ENCODE results near the gene MAP3K21. TPM values are rescaled to one million over a fixed set of nuclear protein-coding genes. Genes with fewer than 3 reads are reported as not detected.
A peak's percentile ranks its signal among the peaks of the same experiment; 100 is the strongest.

The MAP3K21 gene
- total RNA-seq, 3 donors from 2014 or later, result 1.0 to 1.1 (median 1.0) TPM

GRCh38 chr1:233376382-233377110 lies 49.0 kb downstream of the MAP3K21 start:
- H3K4me1 Mint-ChIP-seq (ENCODE audit: low read depth), result no peaks in the 10 kb centered on the region
- no peak overlapping the region for H3K4me3 Mint-ChIP-seq
- H3K9me3 Mint-ChIP-seq, result no peaks in the 10 kb centered on the region
- H3K36me3 Mint-ChIP-seq (ENCODE audit: insufficient read depth), result peaks cover 1% of the 10 kb centered on the region
- H3K27me3 Mint-ChIP-seq (ENCODE audit: low read depth), result no peaks in the 10 kb centered on the region
- no peak for DNase-seq
- ATAC-seq, result no peak

DNA sequence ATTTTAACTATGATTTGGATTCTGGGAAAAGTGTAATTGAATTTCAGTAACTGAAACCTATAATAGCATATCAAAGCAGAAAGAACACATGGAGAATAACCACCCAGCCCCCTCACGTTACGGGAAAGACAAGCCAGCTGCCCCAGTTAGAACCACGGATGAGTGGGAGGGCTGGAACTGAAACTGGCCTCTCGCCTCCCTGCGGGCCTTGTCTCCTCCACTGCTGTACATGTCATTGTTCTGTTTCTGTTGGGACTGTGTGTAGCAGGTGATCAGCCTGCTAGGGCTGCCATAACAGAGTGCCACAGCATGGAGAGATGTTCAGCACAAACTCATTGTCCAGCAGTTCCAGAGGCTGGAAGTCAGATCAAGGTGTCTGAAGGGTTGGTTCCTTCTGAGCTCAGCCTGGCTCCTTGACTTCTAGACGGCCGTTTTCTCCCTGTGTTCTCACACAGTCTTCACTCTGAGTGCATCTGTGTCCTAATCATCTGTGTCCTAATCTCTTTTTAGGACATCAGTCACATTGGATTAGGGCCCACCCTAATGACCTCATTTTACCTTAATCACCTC lies 52.4 kb downstream of the MAP3K21 start:
- H3K27me3 Mint-ChIP-seq (ENCODE audit: low read depth), result no peaks in the 10 kb centered on the region
- no peak overlapping the region for H3K4me3 Mint-ChIP-seq
- DNase-seq (no peak), ATAC-seq (no peak)
- H3K4me1 Mint-ChIP-seq (ENCODE audit: low read depth), result no peaks in the 10 kb centered on the region
- peaks cover 7% of the 10 kb centered on the region for H3K36me3 Mint-ChIP-seq (ENCODE audit: insufficient read depth)
- peaks cover 8% of the 10 kb centered on the region for H3K9me3 Mint-ChIP-seq

- H3K36me3 Mint-ChIP-seq (ENCODE audit: insufficient read depth), result peaks cover 7% of the 10 kb centered on the region
- no peak overlapping the region for H3K4me3 Mint-ChIP-seq
- H3K9me3 Mint-ChIP-seq, result peaks cover 8% of the 10 kb centered on the region
- DNase-seq, result no peak
- no peaks in the 10 kb centered on the region for H3K4me1 Mint-ChIP-seq (ENCODE audit: low read depth)
- no peak for ATAC-seq
- H3K27me3 Mint-ChIP-seq (ENCODE audit: low read depth), result no peaks in the 10 kb centered on the region
Observed at GRCh38 chr1:233381806-233382205, 54.3 kb downstream of the MAP3K21 start.

DNA sequence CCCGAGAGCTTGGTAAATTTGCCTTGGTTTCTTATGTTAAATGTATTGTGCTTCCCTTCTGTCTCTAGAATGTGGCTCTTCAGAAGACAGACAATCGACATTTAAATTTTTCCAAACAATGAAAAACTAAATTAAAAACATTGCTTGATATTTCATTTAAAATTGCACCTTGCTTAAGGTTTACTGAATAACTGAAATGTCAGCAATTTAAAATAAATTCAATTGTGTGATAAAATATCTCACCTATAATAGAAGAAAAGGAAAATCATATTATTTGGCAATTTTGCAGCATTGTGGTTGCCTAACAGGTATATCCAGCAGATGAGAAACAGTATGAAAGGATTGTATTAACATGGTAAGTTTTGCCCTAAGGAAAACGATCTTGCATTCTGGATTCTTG lies 56.5 kb downstream of the MAP3K21 start:
- H3K27me3 Mint-ChIP-seq (ENCODE audit: low read depth), result no peaks in the 10 kb centered on the region

GRCh38 chr1:233386336-233386735 lies 58.8 kb downstream of the MAP3K21 start:
- ATAC-seq, result no peak
- Mint-ChIP-seq H3K4me1 (ENCODE audit: low read depth) (no peaks in the 10 kb centered on the region), H3K36me3 (ENCODE audit: insufficient read depth) (peaks cover 7% of the 10 kb centered on the region)

More for the DNA sequence above, 56.5 kb downstream of the MAP3K21 start:
- Mint-ChIP-seq H3K9me3 (peaks cover 8% of the 10 kb centered on the region), H3K4me3 (no peak overlapping the region), H3K4me1 (ENCODE audit: low read depth) (no peaks in the 10 kb centered on the region), H3K36me3 (ENCODE audit: insufficient read depth) (peaks cover 7% of the 10 kb centered on the region)
- ATAC-seq, result no peak
- DNase-seq, result no peak

DNA sequence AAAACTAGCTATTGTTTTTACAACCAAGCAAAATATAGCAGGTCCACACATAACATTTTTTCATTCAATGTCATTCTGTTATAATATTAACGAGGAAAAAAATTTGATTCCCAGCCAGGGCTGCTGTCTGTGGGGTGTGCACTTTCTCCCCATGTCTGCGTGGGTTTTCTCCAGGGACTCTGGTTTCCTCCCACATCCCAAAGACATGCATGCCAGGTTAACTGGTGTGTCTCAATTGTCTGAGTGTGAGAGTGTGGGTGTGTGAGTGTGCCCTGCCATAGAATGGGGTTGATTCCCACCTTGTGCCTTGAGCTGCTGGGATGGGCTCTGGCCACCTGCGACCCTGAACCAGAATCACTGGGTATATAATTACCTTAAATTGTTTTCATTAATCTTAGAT lies 60.1 kb downstream of the MAP3K21 start:
- ATAC-seq (no peak), DNase-seq (no peak)
- H3K4me3 Mint-ChIP-seq, result no peak overlapping the region
- H3K4me1 Mint-ChIP-seq (ENCODE audit: low read depth), result no peaks in the 10 kb centered on the region
- H3K36me3 Mint-ChIP-seq (ENCODE audit: insufficient read depth), result peaks cover 7% of the 10 kb centered on the region
- peaks cover 8% of the 10 kb centered on the region for H3K9me3 Mint-ChIP-seq
- H3K27me3 Mint-ChIP-seq (ENCODE audit: low read depth), result peaks cover 9% of the 10 kb centered on the region

More at GRCh38 chr1:233386336-233386735, 58.8 kb downstream of the MAP3K21 start:
- H3K4me3 Mint-ChIP-seq, result no peak overlapping the region
- peaks cover 1% of the 10 kb centered on the region for H3K27me3 Mint-ChIP-seq (ENCODE audit: low read depth)
- H3K9me3 Mint-ChIP-seq, result peaks cover 8% of the 10 kb centered on the region
- DNase-seq, result no peak

GRCh38 chr1:233389169-233389568 lies 61.6 kb downstream of the MAP3K21 start:
- H3K9me3 Mint-ChIP-seq, result no peaks in the 10 kb centered on the region
- ATAC-seq, result no peak
- H3K4me1 Mint-ChIP-seq (ENCODE audit: low read depth), result no peaks in the 10 kb centered on the region

DNA sequence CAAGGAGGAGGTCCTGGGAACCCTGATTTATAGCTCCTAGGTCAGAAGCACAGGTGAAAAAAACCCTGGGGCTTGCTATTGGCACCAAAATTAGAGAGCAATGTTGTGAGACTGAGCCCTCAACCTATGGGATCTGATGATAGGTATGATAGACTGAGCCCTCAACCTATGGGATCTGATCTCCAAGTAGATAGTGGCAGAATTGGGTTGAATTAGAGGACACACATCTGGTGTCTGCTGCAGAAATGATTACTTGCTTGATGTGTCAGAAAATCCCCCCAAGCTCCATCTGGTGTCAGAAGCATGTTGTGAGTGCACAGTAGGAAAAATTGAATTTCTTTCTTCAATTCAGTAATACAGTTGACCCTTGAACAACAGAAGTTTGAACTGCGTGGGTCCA lies 62.4 kb downstream of the MAP3K21 start:
- Mint-ChIP-seq H3K27me3 (ENCODE audit: low read depth) (peaks cover 26% of the 10 kb centered on the region), H3K9me3 (no peaks in the 10 kb centered on the region), H3K4me3 (no peak overlapping the region), H3K36me3 (ENCODE audit: insufficient read depth) (no peaks in the 10 kb centered on the region), H3K4me1 (ENCODE audit: low read depth) (no peaks in the 10 kb centered on the region)
- ATAC-seq, result no peak
- DNase-seq, result no peak

More at GRCh38 chr1:233389169-233389568, 61.6 kb downstream of the MAP3K21 start:
- no peaks in the 10 kb centered on the region for H3K36me3 Mint-ChIP-seq (ENCODE audit: insufficient read depth)
- H3K4me3 Mint-ChIP-seq, result no peak overlapping the region
- no peak for DNase-seq
- peaks cover 23% of the 10 kb centered on the region for H3K27me3 Mint-ChIP-seq (ENCODE audit: low read depth)

- ATAC-seq (no peak), DNase-seq (no peak)
- H3K36me3 Mint-ChIP-seq (ENCODE audit: insufficient read depth), result no peaks in the 10 kb centered on the region
- H3K4me1 Mint-ChIP-seq (ENCODE audit: low read depth), result no peaks in the 10 kb centered on the region
- H3K4me3 Mint-ChIP-seq, result no peak overlapping the region
- H3K27me3 Mint-ChIP-seq (ENCODE audit: low read depth), result peaks cover 28% of the 10 kb centered on the region
- no peaks in the 10 kb centered on the region for H3K9me3 Mint-ChIP-seq
Observed at GRCh38 chr1:233390842-233391737, 63.6 kb downstream of the MAP3K21 start.

- H3K4me1 Mint-ChIP-seq (ENCODE audit: low read depth), result no peaks in the 10 kb centered on the region
- no peak overlapping the region for H3K4me3 Mint-ChIP-seq
- no peaks in the 10 kb centered on the region for H3K9me3 Mint-ChIP-seq
- H3K36me3 Mint-ChIP-seq (ENCODE audit: insufficient read depth), result no peaks in the 10 kb centered on the region
- DNase-seq (no peak), ATAC-seq (no peak)
- H3K27me3 Mint-ChIP-seq (ENCODE audit: low read depth), result peaks cover 38% of the 10 kb centered on the region
Observed at GRCh38 chr1:233393084-233393840, 65.7 kb downstream of the MAP3K21 start.

GRCh38 chr1:233393926-233394680 lies 66.6 kb downstream of the MAP3K21 start:
- DNase-seq (no peak), ATAC-seq (no peak)
- Mint-ChIP-seq H3K27me3 (ENCODE audit: low read depth) (peaks cover 38% of the 10 kb centered on the region), H3K4me1 (ENCODE audit: low read depth) (no peaks in the 10 kb centered on the region), H3K9me3 (no peaks in the 10 kb centered on the region), H3K36me3 (ENCODE audit: insufficient read depth) (no peaks in the 10 kb centered on the region), H3K4me3 (no peak overlapping the region)

GRCh38 chr1:233394860-233395717 lies 67.6 kb downstream of the MAP3K21 start:
- H3K27me3 Mint-ChIP-seq (ENCODE audit: low read depth), result peaks cover 38% of the 10 kb centered on the region
- ATAC-seq, result peak; percentile 71 to 73
- H3K9me3 Mint-ChIP-seq, result no peaks in the 10 kb centered on the region
- no peak for DNase-seq
- H3K36me3 Mint-ChIP-seq (ENCODE audit: insufficient read depth), result no peaks in the 10 kb centered on the region
- H3K4me1 Mint-ChIP-seq (ENCODE audit: low read depth), result no peaks in the 10 kb centered on the region
- H3K4me3 Mint-ChIP-seq, result no peak overlapping the region
